HEK293 (cell line): ENCODE data around the gene CYS1.

Source experiments
- CTCF ChIA-PET: fragments of 350-600 bp; formaldehyde crosslinking; extraction: SDS; loops from one replicate; lab custom pipeline; 2021; ENCODE audit warnings: antibody characterized with exemption; lab: Yijun Ruan, JAX
- POLR2A ChIA-PET: fragments of 300-600 bp; formaldehyde crosslinking; extraction: SDS; loops from one replicate; lab custom pipeline; 2020; ENCODE audit warnings: antibody characterized with exemption, inconsistent platforms; lab: Yijun Ruan, JAX
- H3K27ac ChIP-seq: fragments of 200-500 bp; sonication (Bioruptor generic); 2 replicates; pipeline ENCODE4 v1.5.1; 2014; ENCODE audit warnings: low read depth, low read length, control low read depth, inconsistent platforms; ENCODE audit errors: extremely low read depth
- H3K36me3 ChIP-seq, 2 experiments: fragments of 200-500 bp in 1 of 2; sonication (Bioruptor generic) in 1 of 2; 1 replicate in 1 of 2; 2 replicates in 1 of 2; pipeline ENCODE4 v1.5.1; 2014 to 2017; ENCODE audit warnings: inconsistent platforms in 2 of 2, low read length in 2 of 2; ENCODE audit not compliant: control insufficient read depth in 2 of 2, insufficient read depth in 1 of 2
- H3K4me1 ChIP-seq: fragments of 200-500 bp; sonication (Bioruptor generic); 2 replicates; pipeline ENCODE4 v1.5.1; 2014; ENCODE audit warnings: mild to moderate bottlenecking, low read length, inconsistent platforms; ENCODE audit not compliant: control insufficient read depth, insufficient read depth
- H3K4me3 ChIP-seq: 2 replicates; pipeline ENCODE4 v1.5.1; 2011; ENCODE audit warnings: low read depth, mild to moderate bottlenecking, control low read depth, low read length, moderate library complexity
- H3K9me3 ChIP-seq: fragments of 200-500 bp; sonication (Bioruptor generic); 2 replicates; pipeline ENCODE4 v1.5.1; 2014; ENCODE audit warnings: low read depth, low read length, inconsistent platforms; ENCODE audit not compliant: control insufficient read depth, insufficient read depth
- FEZF1 ChIP-seq: fragments of 450-650 bp; formaldehyde crosslinking; IDR thresholded peaks from 2 replicates; pipeline ENCODE4 v1.5.1; 2016; ENCODE audit warnings: missing biosample characterization, missing genetic modification characterization
- HOXA7 ChIP-seq: sonication (generic); formaldehyde crosslinking; IDR thresholded peaks from 2 replicates; pipeline ENCODE4 v1.8.1; 2022; ENCODE audit warnings: missing genetic modification reagents, borderline replicate concordance
- KLF7 ChIP-seq: fragments of 450-650 bp; formaldehyde crosslinking; IDR thresholded peaks from 2 replicates; pipeline ENCODE4 v1.5.1; 2016; ENCODE audit warnings: missing biosample characterization, missing genetic modification characterization, borderline replicate concordance
- MZF1 ChIP-seq: fragments of 450-650 bp; formaldehyde crosslinking; IDR thresholded peaks from 2 replicates; pipeline ENCODE4 v1.5.1; 2017; ENCODE audit warnings: missing biosample characterization, missing genetic modification characterization, borderline replicate concordance
- PRDM6 ChIP-seq: fragments of 450-650 bp; formaldehyde crosslinking; IDR thresholded peaks from 2 replicates; pipeline ENCODE4 v1.5.1; 2017; ENCODE audit warnings: missing biosample characterization, missing genetic modification characterization
- REPIN1 ChIP-seq: fragments of 450-650 bp; formaldehyde crosslinking; IDR thresholded peaks from 2 replicates; pipeline ENCODE4 v1.5.1; 2017; ENCODE audit warnings: missing biosample characterization, missing genetic modification characterization, low read depth
- YY2 ChIP-seq: fragments of 450-650 bp; formaldehyde crosslinking; IDR thresholded peaks from 2 replicates; pipeline ENCODE4 v1.5.1; 2016; ENCODE audit warnings: missing biosample characterization, missing genetic modification characterization
- ZNF221 ChIP-seq: fragments of 450-650 bp; formaldehyde crosslinking; IDR thresholded peaks from 2 replicates; pipeline ENCODE4 v1.5.1; 2017; ENCODE audit warnings: missing biosample characterization, missing genetic modification characterization, borderline replicate concordance
- ZNF223 ChIP-seq: fragments of 450-650 bp; formaldehyde crosslinking; IDR thresholded peaks from 2 replicates; pipeline ENCODE4 v1.5.1; 2016; ENCODE audit warnings: missing biosample characterization, missing genetic modification characterization
- ZNF324 ChIP-seq: fragments of 450-650 bp; formaldehyde crosslinking; IDR thresholded peaks from 2 replicates; pipeline ENCODE4 v1.5.1; 2016; ENCODE audit warnings: missing biosample characterization, missing genetic modification characterization
- ZNF362 ChIP-seq: fragments of 450-650 bp; formaldehyde crosslinking; IDR thresholded peaks from 2 replicates; pipeline ENCODE4 v1.5.1; 2016; ENCODE audit warnings: missing biosample characterization, missing genetic modification characterization
- ZNF404 ChIP-seq: fragments of 450-650 bp; formaldehyde crosslinking; IDR thresholded peaks from 2 replicates; pipeline ENCODE4 v1.5.1; 2017; ENCODE audit warnings: missing biosample characterization, missing genetic modification characterization
- ZNF473 ChIP-seq: fragments of 450-650 bp; formaldehyde crosslinking; IDR thresholded peaks from 2 replicates; pipeline ENCODE4 v1.5.1; 2017; ENCODE audit warnings: missing biosample characterization, missing genetic modification characterization
- ZNF521 ChIP-seq: fragments of 450-650 bp; formaldehyde crosslinking; IDR thresholded peaks from 2 replicates; pipeline ENCODE4 v1.5.1; 2017; ENCODE audit warnings: missing biosample characterization, mild to moderate bottlenecking, missing genetic modification characterization
- ZNF571 ChIP-seq: fragments of 450-650 bp; formaldehyde crosslinking; IDR thresholded peaks from 2 replicates; pipeline ENCODE4 v1.5.0; 2017; ENCODE audit warnings: missing biosample characterization, missing genetic modification characterization
- ZNF645 ChIP-seq: fragments of 450-650 bp; formaldehyde crosslinking; IDR thresholded peaks from 2 replicates; pipeline ENCODE4; 2016; ENCODE audit warnings: missing biosample characterization, missing genetic modification characterization
- ZNF660 ChIP-seq: fragments of 450-650 bp; IDR thresholded peaks from 2 replicates; pipeline ENCODE4 v1.5.1; 2018; ENCODE audit warnings: missing biosample characterization, mild to moderate bottlenecking, missing genetic modification characterization
- ZNF791 ChIP-seq: fragments of 450-650 bp; formaldehyde crosslinking; IDR thresholded peaks from 2 replicates; pipeline ENCODE4 v1.5.1; 2016; ENCODE audit warnings: missing biosample characterization, missing genetic modification characterization
- ZNF830 ChIP-seq: fragments of 450-650 bp; IDR thresholded peaks from 2 replicates; pipeline ENCODE4 v1.5.0; 2018; ENCODE audit warnings: missing biosample characterization, missing genetic modification characterization, low read depth, mild to moderate bottlenecking, moderate library complexity
- ZXDB ChIP-seq: fragments of 450-650 bp; formaldehyde crosslinking; IDR thresholded peaks from 2 replicates; pipeline ENCODE4 v1.5.1; 2016; ENCODE audit warnings: missing biosample characterization, missing genetic modification characterization

CYS1 gene

GRCh38 chr2:10022966-10023662 is 57.1 kb downstream of the CYS1 start:
- Histone ChIP-seq H3K4me1 (no peaks in the 10 kb centered on the region), H3K4me3 (no peak overlapping the region), H3K27ac (no peak overlapping the region), H3K9me3 (no peaks in the 10 kb centered on the region), H3K36me3 (no peaks in the 10 kb centered on the region)
- ChIA-PET CTCF (interaction anchor here (0.6 to 0.7 kb wide), 2 partner anchors 81 to 152 kb away, joined by 3 read pairs; no protein-coding TSS in a partner anchor), POLR2A (no interaction called here)
- TF ChIP-seq ZNF404 (tag by site-specific recombination) (no peak), ZNF223 (no peak), ZNF830 (tag by site-specific recombination) (no peak), REPIN1 (tag by site-specific recombination) (no peak), ZNF221 (tag by site-specific recombination) (no peak), ZNF521 (tag by site-specific recombination) (no peak), MZF1 (tag by site-specific recombination) (no peak), ZXDB (no peak), ZNF645 (tag by site-specific recombination) (no peak)
- TF ChIP-seq, all 188 proteins: peak for 0

- ChIA-PET POLR2A (no interaction called here), CTCF (interaction anchor here (0.9 kb wide), 1 partner anchor 38 kb away, joined by 6 read pairs; no protein-coding TSS in a partner anchor)
- H3K4me1 ChIP-seq, result no peaks in the 10 kb centered on the region
- no peaks in the 10 kb centered on the region for H3K36me3 ChIP-seq
- TF ChIP-seq ZNF473, result no peak
- no peak overlapping the region for H3K27ac ChIP-seq
- no peak overlapping the region for H3K4me3 ChIP-seq
- H3K9me3 ChIP-seq, result no peaks in the 10 kb centered on the region
These were observed 57.8 kb downstream of the CYS1 start for GRCh38 chr2:10022445-10022844.

- Histone ChIP-seq H3K9me3 (no peaks in the 10 kb centered on the region), H3K4me3 (no peak overlapping the region), H3K27ac (no peak overlapping the region), H3K4me1 (no peaks in the 10 kb centered on the region), H3K36me3 (no peaks in the 10 kb centered on the region)
- ChIA-PET POLR2A (no interaction called here), CTCF (interaction anchor here (0.6 to 0.9 kb wide), 2 partner anchors 38 to 66 kb away, joined by 3 to 6 read pairs; no protein-coding TSS in a partner anchor)
- no peak for TF ChIP-seq KLF7 (tag by site-specific recombination)
- TF ChIP-seq ZNF791 (tag by site-specific recombination), result no peak
- no peak for TF ChIP-seq FEZF1
- no peak for TF ChIP-seq ZNF571 (tag by site-specific recombination)
- no peak for TF ChIP-seq ZNF660 (tag by site-specific recombination)
- TF ChIP-seq HOXA7 (CRISPR knock-in tag), result no peak
- TF ChIP-seq ZNF324 (tag by site-specific recombination), result no peak
- TF ChIP-seq ZNF362, result no peak
- no peak for TF ChIP-seq YY2 (tag by site-specific recombination)
- TF ChIP-seq PRDM6 (tag by site-specific recombination), result no peak
- TF ChIP-seq, all 188 proteins: peak for 0
These were observed 58.2 kb downstream of the CYS1 start for GRCh38 chr2:10022041-10022421.
